ENCODE results near the gene OGG1.

The OGG1 gene

GRCh38 chr3:9778143-9779074 is 28.7 kb downstream of the OGG1 start:
- H3K36me3 Mint-ChIP-seq (ENCODE audit: low read depth): peaks cover 34% of the 10 kb centered on the region
- peaks cover 59% of the 10 kb centered on the region for H3K4me1 Mint-ChIP-seq (ENCODE audit: low read depth)
- no peaks in the 10 kb centered on the region for H3K27me3 Mint-ChIP-seq (ENCODE audit: low read depth)
- peak; percentile 80 for DNase-seq (ENCODE audit: low spot score)
- no peaks in the 10 kb centered on the region for H3K9me3 Mint-ChIP-seq
- peak overlapping the region; percentile 33 for H3K4me3 Mint-ChIP-seq
- peak overlapping the region; percentile 85 for H3K27ac Mint-ChIP-seq

GRCh38 chr3:9779075-9779593 is 29.4 kb downstream of the OGG1 start:
- peak overlapping the region; percentile 46 for H3K4me3 Mint-ChIP-seq
- H3K36me3 Mint-ChIP-seq (ENCODE audit: low read depth): peaks cover 36% of the 10 kb centered on the region
- DNase-seq (ENCODE audit: low spot score): no peak
- H3K27me3 Mint-ChIP-seq (ENCODE audit: low read depth): no peaks in the 10 kb centered on the region
- H3K4me1 Mint-ChIP-seq (ENCODE audit: low read depth): peaks cover 59% of the 10 kb centered on the region
- H3K27ac Mint-ChIP-seq: peak overlapping the region; percentile 85
- no peaks in the 10 kb centered on the region for H3K9me3 Mint-ChIP-seq

GRCh38 chr3:9779721-9780457 is 30.1 kb downstream of the OGG1 start:
- H3K36me3 Mint-ChIP-seq (ENCODE audit: low read depth): peaks cover 39% of the 10 kb centered on the region
- H3K4me3 Mint-ChIP-seq: peak overlapping the region; percentile 46
- peak overlapping the region; percentile 85 for H3K27ac Mint-ChIP-seq
- no peaks in the 10 kb centered on the region for H3K9me3 Mint-ChIP-seq
- peak; percentile 70 for DNase-seq (ENCODE audit: low spot score)
- H3K27me3 Mint-ChIP-seq (ENCODE audit: low read depth): no peaks in the 10 kb centered on the region
- peaks cover 59% of the 10 kb centered on the region for H3K4me1 Mint-ChIP-seq (ENCODE audit: low read depth)

GRCh38 chr3:9780458-9780812 is 30.7 kb downstream of the OGG1 start:
- Mint-ChIP-seq H3K27me3 (ENCODE audit: low read depth) (no peaks in the 10 kb centered on the region), H3K36me3 (ENCODE audit: low read depth) (peaks cover 44% of the 10 kb centered on the region), H3K27ac (peak overlapping the region; percentile 85)

GRCh38 chr3:9780910-9781309 is 31.2 kb downstream of the OGG1 start:
- no peaks in the 10 kb centered on the region for H3K9me3 Mint-ChIP-seq
- peak overlapping the region; percentile 85 for H3K27ac Mint-ChIP-seq
- H3K27me3 Mint-ChIP-seq (ENCODE audit: low read depth): no peaks in the 10 kb centered on the region
- H3K4me3 Mint-ChIP-seq: peak overlapping the region; percentile 46
- peaks cover 61% of the 10 kb centered on the region for H3K4me1 Mint-ChIP-seq (ENCODE audit: low read depth)
- no peak for DNase-seq (ENCODE audit: low spot score)
- H3K36me3 Mint-ChIP-seq (ENCODE audit: low read depth): peaks cover 48% of the 10 kb centered on the region

More at GRCh38 chr3:9780458-9780812, 30.7 kb downstream of the OGG1 start:
- Mint-ChIP-seq H3K4me3 (peak overlapping the region; percentile 46), H3K4me1 (ENCODE audit: low read depth) (peaks cover 59% of the 10 kb centered on the region), H3K9me3 (no peaks in the 10 kb centered on the region)
- DNase-seq (ENCODE audit: low spot score): no peak

GRCh38 chr3:9781551-9781950 is 31.8 kb downstream of the OGG1 start:
- H3K27me3 Mint-ChIP-seq (ENCODE audit: low read depth): no peaks in the 10 kb centered on the region
- peaks cover 53% of the 10 kb centered on the region for H3K36me3 Mint-ChIP-seq (ENCODE audit: low read depth)
- H3K4me1 Mint-ChIP-seq (ENCODE audit: low read depth): peaks cover 64% of the 10 kb centered on the region
- no peak overlapping the region for H3K4me3 Mint-ChIP-seq
- peak overlapping the region; percentile 69 for H3K27ac Mint-ChIP-seq
- no peak for DNase-seq (ENCODE audit: low spot score)
- no peaks in the 10 kb centered on the region for H3K9me3 Mint-ChIP-seq

GRCh38 chr3:9781978-9782603 is 32.3 kb downstream of the OGG1 start:
- H3K27me3 Mint-ChIP-seq (ENCODE audit: low read depth): no peaks in the 10 kb centered on the region
- H3K27ac Mint-ChIP-seq: peak overlapping the region; percentile 71
- DNase-seq (ENCODE audit: low spot score): no peak
- no peaks in the 10 kb centered on the region for H3K9me3 Mint-ChIP-seq
- peaks cover 55% of the 10 kb centered on the region for H3K36me3 Mint-ChIP-seq (ENCODE audit: low read depth)
- H3K4me1 Mint-ChIP-seq (ENCODE audit: low read depth): peaks cover 68% of the 10 kb centered on the region
- no peak overlapping the region for H3K4me3 Mint-ChIP-seq

GRCh38 chr3:9782770-9783169 is 33.0 kb downstream of the OGG1 start:
- H3K9me3 Mint-ChIP-seq: no peaks in the 10 kb centered on the region
- H3K4me1 Mint-ChIP-seq (ENCODE audit: low read depth): peaks cover 68% of the 10 kb centered on the region
- peaks cover 59% of the 10 kb centered on the region for H3K36me3 Mint-ChIP-seq (ENCODE audit: low read depth)
- H3K27me3 Mint-ChIP-seq (ENCODE audit: low read depth): no peaks in the 10 kb centered on the region
- DNase-seq (ENCODE audit: low spot score): no peak
- H3K27ac Mint-ChIP-seq: peak overlapping the region; percentile 50
- no peak overlapping the region for H3K4me3 Mint-ChIP-seq

- H3K4me3 Mint-ChIP-seq: no peak overlapping the region
- DNase-seq (ENCODE audit: low spot score): no peak
- H3K9me3 Mint-ChIP-seq: no peaks in the 10 kb centered on the region
- no peak overlapping the region for H3K27ac Mint-ChIP-seq
- peaks cover 60% of the 10 kb centered on the region for H3K36me3 Mint-ChIP-seq (ENCODE audit: low read depth)
- no peaks in the 10 kb centered on the region for H3K27me3 Mint-ChIP-seq (ENCODE audit: low read depth)
- H3K4me1 Mint-ChIP-seq (ENCODE audit: low read depth): peaks cover 61% of the 10 kb centered on the region
Observed at GRCh38 chr3:9783954-9784353, 34.2 kb downstream of the OGG1 start.

GRCh38 chr3:9784965-9785364 is 35.2 kb downstream of the OGG1 start:
- H3K27me3 Mint-ChIP-seq (ENCODE audit: low read depth): no peaks in the 10 kb centered on the region
- DNase-seq (ENCODE audit: low spot score): no peak
- H3K36me3 Mint-ChIP-seq (ENCODE audit: low read depth): peaks cover 63% of the 10 kb centered on the region
- no peak overlapping the region for H3K27ac Mint-ChIP-seq
- H3K4me1 Mint-ChIP-seq (ENCODE audit: low read depth): peaks cover 56% of the 10 kb centered on the region
- no peak overlapping the region for H3K4me3 Mint-ChIP-seq
- H3K9me3 Mint-ChIP-seq: no peaks in the 10 kb centered on the region

GRCh38 chr3:9785602-9786001 is 35.9 kb downstream of the OGG1 start:
- no peak overlapping the region for H3K27ac Mint-ChIP-seq
- H3K4me3 Mint-ChIP-seq: no peak overlapping the region
- H3K27me3 Mint-ChIP-seq (ENCODE audit: low read depth): no peaks in the 10 kb centered on the region
- peaks cover 55% of the 10 kb centered on the region for H3K4me1 Mint-ChIP-seq (ENCODE audit: low read depth)
- no peaks in the 10 kb centered on the region for H3K9me3 Mint-ChIP-seq
- peaks cover 63% of the 10 kb centered on the region for H3K36me3 Mint-ChIP-seq (ENCODE audit: low read depth)
- DNase-seq (ENCODE audit: low spot score): no peak

- Mint-ChIP-seq H3K9me3 (no peaks in the 10 kb centered on the region), H3K27me3 (ENCODE audit: low read depth) (no peaks in the 10 kb centered on the region), H3K27ac (peak overlapping the region; percentile 26), H3K4me1 (ENCODE audit: low read depth) (peaks cover 57% of the 10 kb centered on the region), H3K36me3 (ENCODE audit: low read depth) (peaks cover 59% of the 10 kb centered on the region), H3K4me3 (no peak overlapping the region)
- DNase-seq (ENCODE audit: low spot score): no peak
Observed at GRCh38 chr3:9786209-9786739, 36.5 kb downstream of the OGG1 start.

GRCh38 chr3:9786825-9787669 is 37.3 kb downstream of the OGG1 start:
- Mint-ChIP-seq H3K9me3 (no peaks in the 10 kb centered on the region), H3K36me3 (ENCODE audit: low read depth) (peaks cover 58% of the 10 kb centered on the region), H3K27ac (peak overlapping the region; percentile 91), H3K27me3 (ENCODE audit: low read depth) (no peaks in the 10 kb centered on the region), H3K4me3 (peak overlapping the region; percentile 60), H3K4me1 (ENCODE audit: low read depth) (peaks cover 54% of the 10 kb centered on the region)
- DNase-seq (ENCODE audit: low spot score): no peak
